HG03520 (cell line): Measurements from ENCODE around the gene NDUFS7.
A peak's percentile ranks its signal among the peaks of the same experiment; 100 is the strongest.

Source experiments
- ATAC-seq: cut with Tn5 transposase; IDR thresholded peaks from one replicate; pipeline ENCODE4 v1.9.1; 2021; ENCODE audit warnings: mild to moderate bottlenecking, moderate library complexity; ENCODE audit not compliant: unreplicated experiment

The NDUFS7 gene

GRCh38 chr19:1383312-1384084 is at the start of gene NDUFS7:
Gene NDUFS7 (plus strand): TSS chr19:1383907. CDS start chr19:1383927, 20 bp downstream.
- ATAC-seq = peak; percentile 68

- ATAC-seq = no peak
Observed at GRCh38 chr19:1336079-1336684, 47.5 kb upstream of the NDUFS7 start.

GRCh38 chr19:1340681-1341469 is 42.8 kb upstream of the NDUFS7 start:
- ATAC-seq = no peak

- ATAC-seq = no peak
Observed at GRCh38 chr19:1343041-1343440, 40.7 kb upstream of the NDUFS7 start.

GRCh38 chr19:1349211-1349610 is 34.5 kb upstream of the NDUFS7 start:
- ATAC-seq = no peak

GRCh38 chr19:1350867-1351266 is 32.8 kb upstream of the NDUFS7 start:
- ATAC-seq = no peak

GRCh38 chr19:1351381-1351851 is 32.3 kb upstream of the NDUFS7 start:
- no peak for ATAC-seq

GRCh38 chr19:1353144-1353543 is 30.6 kb upstream of the NDUFS7 start:
- no peak for ATAC-seq

- ATAC-seq = no peak
Observed at GRCh38 chr19:1354970-1355567, 28.6 kb upstream of the NDUFS7 start.

- no peak for ATAC-seq
Observed at GRCh38 chr19:1355568-1356507, 27.9 kb upstream of the NDUFS7 start.

- ATAC-seq = no peak
Observed at GRCh38 chr19:1356508-1356865, 27.2 kb upstream of the NDUFS7 start.

GRCh38 chr19:1357531-1358109 is 26.1 kb upstream of the NDUFS7 start:
- no peak for ATAC-seq

GRCh38 chr19:1360126-1360817 is 23.4 kb upstream of the NDUFS7 start:
- ATAC-seq = no peak

GRCh38 chr19:1360818-1361461 is 22.8 kb upstream of the NDUFS7 start:
- no peak for ATAC-seq

- ATAC-seq = no peak
Observed at GRCh38 chr19:1361601-1362386, 21.9 kb upstream of the NDUFS7 start.

GRCh38 chr19:1362387-1363257 is 21.1 kb upstream of the NDUFS7 start:
- no peak for ATAC-seq

GRCh38 chr19:1363599-1363998 is 20.1 kb upstream of the NDUFS7 start:
- ATAC-seq = no peak
